ENCODE data around the gene SLC6A1.

SLC6A1 gene

GRCh38 chr3:10956986-10957385, 35.6 kb upstream of the SLC6A1 start:
- Histone ChIP-seq H3K36me3 (ENCODE audit: insufficient read depth, low read length) (no peaks in the 10 kb centered on the region), H3K27me3 (ENCODE audit: insufficient read depth, low read length) (no peaks in the 10 kb centered on the region; the same call in 1 of the 2 replicates), H3K27ac (ENCODE audit: low read depth, low read length, poor library complexity, severe bottlenecking) (no peak overlapping the region), H3K4me2 (ENCODE audit: low read length) (no peak overlapping the region), H3K9me3 (ENCODE audit: low read length) (no peaks in the 10 kb centered on the region), H3K79me2 (ENCODE audit: insufficient read depth, low read length) (no peaks in the 10 kb centered on the region), H3K4me3 (ENCODE audit: low read depth, low read length, poor library complexity, severe bottlenecking) (no peak overlapping the region), H3K9ac (ENCODE audit: low read length) (no peak overlapping the region), H4K20me1 (ENCODE audit: insufficient read depth, low read length) (no peaks in the 10 kb centered on the region), H3F3A (ENCODE audit: insufficient read depth, low read length) (no peaks in the 10 kb centered on the region), H3K9me2 (ENCODE audit: low read depth, low read length) (no peaks in the 10 kb centered on the region), H3K4me1 (ENCODE audit: insufficient read depth, low read length, severe bottlenecking) (no peaks in the 10 kb centered on the region), H2AFZ (ENCODE audit: low read length) (no peak overlapping the region)
- no peak for TF ChIP-seq EZH2 (IDR thresholded peaks at IDR 0.05; ENCODE audit: borderline replicate concordance, low read length)
- no peak for TF ChIP-seq CTCF (IDR thresholded peaks at IDR 0.05; ENCODE audit: low read length)

- Histone ChIP-seq H4K20me1 (ENCODE audit: insufficient read depth, low read length) (no peaks in the 10 kb centered on the region), H3K27ac (ENCODE audit: low read depth, low read length, poor library complexity, severe bottlenecking) (no peak overlapping the region), H3K9me3 (ENCODE audit: low read length) (no peaks in the 10 kb centered on the region), H3K36me3 (ENCODE audit: insufficient read depth, low read length) (no peaks in the 10 kb centered on the region), H2AFZ (ENCODE audit: low read length) (no peak overlapping the region), H3F3A (ENCODE audit: insufficient read depth, low read length) (no peaks in the 10 kb centered on the region), H3K4me1 (ENCODE audit: insufficient read depth, low read length, severe bottlenecking) (no peaks in the 10 kb centered on the region), H3K4me3 (ENCODE audit: low read depth, low read length, poor library complexity, severe bottlenecking) (no peak overlapping the region), H3K27me3 (ENCODE audit: insufficient read depth, low read length) (no peaks in the 10 kb centered on the region; the same call in 1 of the 2 replicates), H3K9ac (ENCODE audit: low read length) (no peak overlapping the region), H3K4me2 (ENCODE audit: low read length) (no peak overlapping the region), H3K9me2 (ENCODE audit: low read depth, low read length) (no peaks in the 10 kb centered on the region), H3K79me2 (ENCODE audit: insufficient read depth, low read length) (no peaks in the 10 kb centered on the region)
- no peak for TF ChIP-seq EZH2 (IDR thresholded peaks at IDR 0.05; ENCODE audit: borderline replicate concordance, low read length)
- TF ChIP-seq CTCF (IDR thresholded peaks at IDR 0.05; ENCODE audit: low read length): no peak
These were observed 34.4 kb upstream of the SLC6A1 start for GRCh38 chr3:10957976-10958749.

DNA sequence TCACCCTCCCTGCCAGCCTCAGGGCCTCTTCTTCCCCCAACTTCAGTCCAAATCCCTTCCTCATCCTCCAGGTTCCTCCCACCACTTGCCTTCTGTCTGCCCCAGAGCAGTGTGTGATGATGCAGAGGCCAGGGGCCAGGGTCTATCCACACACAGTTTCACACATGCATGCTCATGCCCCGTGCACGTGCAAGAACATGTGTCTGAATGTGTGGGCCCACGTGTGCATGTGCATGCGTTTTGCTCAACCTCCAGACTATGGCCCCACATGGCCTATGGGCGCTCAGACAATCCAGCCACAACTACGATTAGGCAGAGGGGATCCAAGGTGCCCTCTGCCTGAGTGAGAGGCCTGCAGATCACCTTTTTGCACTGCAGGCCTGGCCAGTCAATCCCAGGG, 32.3 kb upstream of the SLC6A1 start:
- Histone ChIP-seq H3K4me3 (ENCODE audit: low read depth, low read length, poor library complexity, severe bottlenecking) (no peak overlapping the region), H3F3A (ENCODE audit: insufficient read depth, low read length) (no peaks in the 10 kb centered on the region), H3K27me3 (ENCODE audit: insufficient read depth, low read length) (no peaks in the 10 kb centered on the region; the same call in 1 of the 2 replicates), H3K9me3 (ENCODE audit: low read length) (no peaks in the 10 kb centered on the region), H3K4me1 (ENCODE audit: insufficient read depth, low read length, severe bottlenecking) (no peaks in the 10 kb centered on the region), H4K20me1 (ENCODE audit: insufficient read depth, low read length) (no peaks in the 10 kb centered on the region), H3K36me3 (ENCODE audit: insufficient read depth, low read length) (no peaks in the 10 kb centered on the region), H3K27ac (ENCODE audit: low read depth, low read length, poor library complexity, severe bottlenecking) (no peak overlapping the region), H2AFZ (ENCODE audit: low read length) (no peak overlapping the region), H3K9ac (ENCODE audit: low read length) (no peak overlapping the region), H3K4me2 (ENCODE audit: low read length) (no peak overlapping the region), H3K79me2 (ENCODE audit: insufficient read depth, low read length) (no peaks in the 10 kb centered on the region), H3K9me2 (ENCODE audit: low read depth, low read length) (no peaks in the 10 kb centered on the region)
- TF ChIP-seq EZH2 (IDR thresholded peaks at IDR 0.05; ENCODE audit: borderline replicate concordance, low read length) (no peak), CTCF (IDR thresholded peaks at IDR 0.05; ENCODE audit: low read length) (no peak)

Data from OCI-LY1 (cell line).